GM15510 (cell line): ENCODE data around the gene POLR2F.
A peak's percentile ranks its signal among the peaks of the same experiment; 100 is the strongest.

Experiments
- POLR2A ChIP-seq: IDR thresholded peaks from 3 replicates; pipeline ENCODE4 v1.6.1; 2011; ENCODE audit warnings: borderline replicate concordance; ENCODE audit not compliant: insufficient read length; ENCODE audit errors: extremely low read depth

Gene POLR2F

DNA sequence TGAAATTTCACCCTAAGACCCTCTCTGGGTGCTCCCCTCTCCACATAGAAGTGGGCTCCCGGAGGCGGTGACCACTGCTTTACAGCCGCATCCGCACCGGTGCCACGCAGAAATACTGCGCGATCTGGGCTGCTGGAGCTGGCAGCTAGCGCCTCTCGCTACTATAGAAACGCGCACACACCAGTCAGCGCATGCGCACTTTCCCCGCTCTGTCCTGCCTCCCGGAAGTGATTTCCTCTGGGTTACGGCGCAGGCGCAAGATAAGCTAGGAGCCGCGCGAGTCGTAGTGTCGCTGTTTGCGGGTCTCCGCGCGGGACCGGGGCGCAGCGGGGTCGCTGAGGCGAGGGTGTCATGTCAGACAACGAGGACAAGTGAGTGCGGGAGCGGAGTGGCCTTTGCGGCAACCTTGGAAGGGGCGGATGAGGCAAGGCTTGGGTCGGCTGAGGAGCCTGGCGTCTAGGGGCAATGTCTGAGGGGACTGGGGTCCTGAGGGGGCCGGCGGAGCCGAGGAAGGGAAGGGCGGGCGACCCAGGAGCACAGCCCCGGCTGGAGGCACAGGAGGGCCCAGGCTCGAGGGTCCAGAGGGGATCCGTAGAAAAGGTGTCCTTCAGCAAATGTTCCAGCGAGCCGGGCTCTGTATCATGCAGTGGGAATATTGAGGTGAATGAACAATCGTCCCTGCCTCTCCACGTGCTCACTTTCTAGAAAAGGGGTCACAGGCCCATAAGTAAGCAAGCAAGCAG, at the start of gene POLR2F, which contains the start of gene C22orf23:
TSS of gene POLR2F (plus strand) at position 263 of the 743 bp plus-strand sequence. CDS start at position 352, 89 bp downstream.
TSS of gene C22orf23 (minus strand) at position 165 of the 743 bp plus-strand sequence. CDS start 452 bp downstream, outside the sequence.
- TF ChIP-seq POLR2A, result peak; percentile 95

DNA sequence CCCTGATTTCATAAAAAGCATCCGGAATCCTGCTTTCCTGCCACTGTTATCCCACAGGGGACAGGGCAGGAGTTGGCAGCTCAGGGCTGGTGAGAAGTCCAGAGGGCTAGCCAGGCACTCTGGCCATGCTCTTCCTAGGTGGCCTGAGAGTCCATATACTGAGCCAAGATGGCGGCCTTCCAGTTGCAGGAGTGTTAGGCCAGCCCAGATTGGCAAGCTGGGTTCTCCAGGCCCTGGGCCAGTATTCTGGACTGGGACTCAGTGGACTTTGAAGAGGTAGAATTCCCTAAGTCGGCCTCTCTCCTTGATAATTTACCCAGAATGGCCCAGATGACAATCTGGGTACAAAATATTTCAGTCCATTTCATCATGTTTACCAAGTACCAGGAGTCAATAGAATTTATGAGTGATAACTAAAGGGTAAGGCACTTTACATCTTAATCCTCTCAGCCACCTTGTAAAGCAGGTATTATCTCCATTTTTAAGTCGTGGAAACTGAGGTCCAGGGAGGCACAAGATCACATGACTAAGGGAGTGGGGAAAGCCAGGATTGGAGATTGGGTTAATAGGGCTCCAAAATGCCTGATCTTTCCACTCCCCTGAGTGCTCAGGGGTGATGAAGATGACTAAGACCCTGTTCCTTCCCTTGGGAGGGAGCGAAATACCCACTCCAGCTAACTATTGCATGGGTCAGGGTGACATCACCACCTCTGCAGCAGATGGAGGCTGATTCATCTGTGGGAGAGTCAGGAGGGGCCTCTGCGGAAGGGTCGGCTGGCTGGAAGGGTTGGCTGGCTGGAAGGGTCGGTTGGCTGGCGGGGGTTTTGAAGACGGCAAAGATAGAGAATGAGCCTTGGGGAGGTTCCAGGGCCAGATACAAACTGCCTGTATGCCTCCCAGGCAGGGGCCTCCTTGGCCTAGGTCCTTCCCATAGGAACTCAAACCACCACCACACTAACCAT, 48.6 kb upstream of the POLR2F start:
- TF ChIP-seq POLR2A, result no peak

DNA sequence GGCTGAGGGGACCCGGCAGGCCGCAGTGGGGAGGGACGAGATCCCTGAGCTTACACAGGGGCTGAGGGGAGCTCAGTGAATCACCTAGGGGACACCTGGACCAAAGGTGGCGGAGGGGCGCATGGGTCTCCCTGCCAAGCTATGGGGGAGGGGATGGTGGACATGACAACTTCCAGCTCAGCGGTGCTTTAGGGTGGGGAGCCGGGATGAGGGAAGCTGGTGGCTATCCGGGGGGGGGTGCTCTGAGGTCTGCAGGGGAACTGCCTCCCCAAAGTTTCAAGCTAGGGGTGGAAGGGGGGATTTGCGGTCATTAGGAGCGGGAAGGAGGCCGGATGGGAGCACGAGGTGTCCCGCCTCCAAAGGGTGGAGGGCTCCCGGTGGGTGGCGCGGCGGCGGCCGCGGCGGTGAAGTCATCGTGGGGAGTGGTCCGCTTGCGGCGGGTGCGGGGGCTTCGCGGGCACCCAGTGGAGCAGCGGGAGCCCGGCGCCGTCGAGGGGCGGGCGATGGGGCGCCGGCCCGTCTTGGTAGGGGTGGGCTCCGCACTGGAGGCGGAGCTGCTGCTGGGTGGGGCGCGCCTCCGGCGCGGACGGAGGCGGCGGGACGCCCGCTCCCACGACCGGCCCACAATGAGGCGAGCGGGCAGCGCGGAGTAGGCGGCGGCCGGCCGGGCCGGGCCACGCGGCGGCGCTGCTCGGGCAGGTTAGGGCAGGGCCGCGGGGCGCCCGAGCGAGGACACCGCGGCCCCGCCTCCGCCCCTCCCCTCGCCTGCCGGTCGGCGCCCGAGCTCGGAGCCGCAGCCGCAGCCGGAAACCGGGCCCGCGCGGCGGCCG, 47.8 kb upstream of the POLR2F start, which contains the start of gene MICALL1:
TSS of gene MICALL1 (plus strand) at position 764 of the 830 bp plus-strand sequence. CDS start 126 bp downstream, outside the sequence.
- TF ChIP-seq POLR2A, result no peak

DNA sequence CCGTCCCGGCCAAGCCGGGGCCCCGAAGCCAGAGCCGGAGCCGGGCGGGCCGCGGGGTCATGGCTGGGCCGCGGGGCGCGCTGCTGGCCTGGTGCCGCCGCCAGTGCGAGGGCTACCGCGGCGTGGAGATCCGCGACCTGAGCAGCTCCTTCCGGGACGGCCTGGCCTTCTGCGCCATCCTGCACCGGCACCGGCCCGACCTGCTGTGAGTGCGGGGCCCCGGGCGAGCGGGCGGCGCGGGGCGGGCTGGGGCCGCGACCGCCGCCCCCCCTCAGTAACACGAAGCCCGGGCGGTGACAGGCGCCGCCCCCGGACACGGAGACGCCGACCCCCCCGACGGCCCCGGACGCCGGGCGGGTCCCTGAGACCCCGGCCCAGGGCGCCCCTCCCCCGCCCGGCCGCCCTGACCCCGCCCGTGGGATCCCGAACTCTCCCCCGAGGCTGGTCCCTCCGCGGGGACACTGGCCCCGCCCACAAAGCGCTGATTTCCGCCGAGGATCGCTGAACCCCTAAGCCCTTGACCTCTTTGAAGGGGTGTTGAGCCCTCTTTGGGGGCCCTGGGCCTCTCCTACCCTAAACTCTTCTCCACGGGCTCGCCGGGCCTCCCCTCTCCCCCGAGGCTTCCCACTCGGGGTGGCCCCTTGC, 47.0 kb upstream of the POLR2F start:
- TF ChIP-seq POLR2A, result peak; percentile 54

DNA sequence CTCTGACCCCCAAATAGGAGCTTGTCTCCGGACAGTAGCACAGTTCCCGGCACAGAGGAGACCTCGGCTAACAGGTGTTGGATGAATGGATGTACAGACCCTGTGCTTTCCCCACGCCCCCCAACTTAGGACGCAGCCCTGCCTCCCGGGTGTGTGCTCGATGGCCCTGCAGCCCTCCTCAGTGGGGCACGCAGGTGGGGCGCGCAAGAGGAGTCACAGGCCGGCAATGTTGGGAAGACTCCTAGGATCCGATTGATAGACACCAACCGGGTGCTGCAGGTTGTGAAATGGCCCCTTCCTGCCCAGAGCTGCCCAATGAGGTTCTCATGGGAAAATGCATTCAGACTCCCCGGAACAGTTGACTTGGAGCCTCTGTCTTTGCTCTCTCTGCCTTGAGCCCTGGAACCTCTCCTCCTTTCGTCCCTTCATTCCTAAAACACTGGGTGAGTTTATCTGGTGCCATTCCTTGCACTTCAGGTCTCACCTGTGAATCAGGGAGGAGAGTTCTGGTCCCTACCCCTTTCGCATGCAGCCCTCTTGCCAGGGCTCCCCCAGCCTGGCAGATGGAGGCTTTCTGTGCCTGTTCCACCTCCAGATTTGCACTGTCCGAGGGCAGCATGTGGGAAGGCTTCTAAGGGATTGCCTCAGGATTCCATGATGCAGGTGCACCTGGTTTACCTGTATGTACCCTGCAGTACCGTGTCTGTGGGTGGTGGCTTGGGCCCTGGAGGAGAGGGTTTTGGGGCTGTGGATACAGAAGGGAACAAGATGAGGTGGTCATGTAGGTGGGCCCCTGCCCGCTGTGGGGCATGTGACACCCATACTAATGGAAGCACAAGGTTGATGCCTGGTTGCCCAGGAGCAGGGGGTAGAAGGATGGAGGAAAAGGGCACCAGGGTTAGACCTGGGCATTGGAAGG, 46.2 kb upstream of the POLR2F start:
- no peak for TF ChIP-seq POLR2A

DNA sequence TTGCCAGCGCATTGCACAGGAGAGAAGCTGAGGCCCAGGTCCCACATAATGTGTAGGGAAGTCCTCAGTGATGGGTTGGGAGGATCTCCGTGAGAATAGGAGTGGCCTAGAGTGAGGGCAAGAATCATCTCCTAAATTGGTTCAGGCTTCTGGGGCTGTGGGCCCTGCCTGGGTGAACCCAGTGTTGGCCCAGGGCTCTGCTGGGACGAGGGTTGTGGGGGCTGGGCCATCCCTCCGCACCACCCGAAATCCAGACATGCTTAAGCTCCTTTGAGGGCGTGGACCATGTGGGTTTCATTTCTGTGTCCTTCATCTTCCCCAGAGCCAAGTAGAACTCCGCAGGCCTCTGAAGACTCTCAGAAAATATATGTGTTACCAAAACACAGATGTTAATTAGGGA, 43.7 kb upstream of the POLR2F start:
- TF ChIP-seq POLR2A, result no peak

DNA sequence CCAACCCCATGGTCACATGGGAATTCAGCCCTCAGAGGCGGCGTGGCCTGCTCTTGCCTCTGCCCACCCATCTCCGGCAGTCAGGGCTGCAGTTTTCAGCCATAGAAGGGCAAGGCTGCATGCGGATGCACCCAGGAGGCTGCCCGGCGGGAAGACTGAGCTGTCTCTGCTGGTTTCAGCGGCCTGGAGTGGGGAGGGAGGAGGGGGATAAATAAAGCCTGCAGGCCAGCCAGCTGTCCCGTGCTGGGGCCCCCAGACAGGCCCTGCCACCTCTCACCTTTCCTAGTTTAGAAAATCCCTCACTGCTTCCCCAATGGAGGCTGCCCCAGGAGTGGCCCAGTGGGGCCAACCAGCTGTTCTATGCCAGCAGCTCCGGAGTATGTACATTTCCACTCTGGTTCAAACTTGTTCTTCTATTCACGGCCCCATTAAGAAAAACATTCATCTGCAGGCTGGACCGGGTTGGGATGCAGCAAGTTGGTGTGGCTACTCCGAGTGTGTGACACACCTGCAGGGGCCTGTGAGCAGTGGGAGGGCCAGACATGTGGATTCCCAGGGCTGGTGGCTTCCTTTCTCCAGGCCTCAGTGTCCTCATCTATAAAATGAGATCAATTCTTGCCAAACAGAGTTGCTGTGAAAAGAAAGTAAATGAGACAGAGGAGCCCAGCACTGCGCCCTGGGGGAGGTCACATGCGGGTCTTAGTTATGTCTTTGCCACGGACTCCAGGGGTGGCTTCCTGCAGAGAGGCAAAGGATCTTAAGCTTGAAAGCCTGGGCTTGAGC, 42.4 kb upstream of the POLR2F start:
- no peak for TF ChIP-seq POLR2A

DNA sequence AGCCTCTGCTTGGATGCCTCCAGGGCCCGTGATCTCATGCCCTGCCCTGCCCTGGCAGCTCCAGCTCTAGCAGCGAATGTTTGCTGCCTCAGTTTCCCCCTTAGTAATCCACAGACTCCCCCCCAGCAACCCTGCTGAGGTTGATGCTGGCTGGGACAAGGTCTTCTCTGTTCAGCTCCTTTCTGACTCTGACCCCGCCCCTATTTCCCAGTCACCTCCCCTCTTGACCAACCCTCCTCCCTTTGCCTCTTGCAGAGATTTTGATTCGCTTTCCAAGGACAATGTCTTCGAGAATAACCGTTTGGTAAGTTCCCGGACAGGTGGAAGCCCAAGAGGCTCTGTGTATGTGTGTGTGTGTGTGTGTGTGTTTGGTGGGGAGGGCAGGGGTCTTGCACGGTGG, 41.8 kb upstream of the POLR2F start:
- no peak for TF ChIP-seq POLR2A

DNA sequence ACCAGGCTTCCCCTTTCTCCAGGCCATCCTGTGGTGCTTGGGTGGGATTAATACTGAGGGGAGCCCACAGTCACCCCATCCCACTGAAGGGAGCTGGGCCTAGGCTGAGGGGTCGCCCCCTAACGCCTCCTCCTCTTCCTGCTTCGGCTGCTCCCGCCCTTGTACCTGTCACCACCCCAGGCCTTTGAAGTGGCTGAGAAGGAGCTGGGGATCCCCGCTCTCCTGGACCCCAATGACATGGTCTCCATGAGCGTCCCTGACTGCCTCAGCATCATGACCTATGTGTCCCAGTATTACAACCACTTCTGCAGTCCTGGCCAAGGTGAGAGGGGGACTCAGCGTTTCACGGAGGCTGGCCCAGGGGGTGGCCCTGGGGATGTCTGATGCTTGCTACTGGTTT, 41.3 kb upstream of the POLR2F start:
- TF ChIP-seq POLR2A, result no peak

DNA sequence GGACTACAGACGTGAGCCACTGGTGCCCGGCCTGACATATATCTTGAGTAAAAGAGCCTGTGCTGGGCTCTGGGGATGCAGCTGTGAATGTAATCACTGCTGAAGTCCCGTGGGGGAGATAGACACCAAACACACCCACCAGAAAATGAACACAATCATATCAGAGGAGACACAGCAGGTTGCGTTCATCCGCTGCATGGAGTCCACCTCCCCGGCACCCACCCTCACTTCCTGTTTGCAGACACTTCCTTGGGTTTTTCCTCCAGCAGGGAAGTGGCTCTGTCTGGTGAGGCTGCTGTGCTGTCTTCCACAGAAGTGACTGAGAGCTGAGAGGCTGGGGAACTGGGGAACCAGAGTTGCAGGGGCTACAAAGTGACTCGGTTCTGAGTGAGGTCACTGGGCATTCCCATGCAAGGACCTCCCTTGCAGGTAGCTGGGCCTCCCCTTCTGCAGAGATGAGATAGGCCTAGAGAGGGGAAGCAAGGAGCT, 40.2 kb upstream of the POLR2F start:
- no peak for TF ChIP-seq POLR2A

DNA sequence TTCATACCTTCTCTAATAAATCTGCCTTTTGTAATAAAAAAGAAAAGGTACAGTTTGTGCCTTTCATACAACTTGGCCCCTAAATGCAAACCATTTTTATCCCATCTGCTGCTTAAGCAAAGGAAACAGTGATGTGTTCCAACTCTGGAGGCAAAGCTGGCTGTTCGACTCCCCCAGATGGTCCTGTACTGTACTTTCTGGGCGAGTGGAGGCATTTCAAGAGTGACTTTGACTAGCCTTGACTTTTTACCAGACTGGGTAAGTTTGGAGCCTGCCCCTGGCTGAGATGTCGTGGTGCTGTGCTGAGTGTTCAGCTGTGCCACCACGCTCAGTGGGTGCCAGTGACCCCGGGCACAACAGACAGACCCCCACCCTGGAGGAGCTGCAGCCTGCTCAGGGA, 37.2 kb upstream of the POLR2F start:
- no peak for TF ChIP-seq POLR2A

DNA sequence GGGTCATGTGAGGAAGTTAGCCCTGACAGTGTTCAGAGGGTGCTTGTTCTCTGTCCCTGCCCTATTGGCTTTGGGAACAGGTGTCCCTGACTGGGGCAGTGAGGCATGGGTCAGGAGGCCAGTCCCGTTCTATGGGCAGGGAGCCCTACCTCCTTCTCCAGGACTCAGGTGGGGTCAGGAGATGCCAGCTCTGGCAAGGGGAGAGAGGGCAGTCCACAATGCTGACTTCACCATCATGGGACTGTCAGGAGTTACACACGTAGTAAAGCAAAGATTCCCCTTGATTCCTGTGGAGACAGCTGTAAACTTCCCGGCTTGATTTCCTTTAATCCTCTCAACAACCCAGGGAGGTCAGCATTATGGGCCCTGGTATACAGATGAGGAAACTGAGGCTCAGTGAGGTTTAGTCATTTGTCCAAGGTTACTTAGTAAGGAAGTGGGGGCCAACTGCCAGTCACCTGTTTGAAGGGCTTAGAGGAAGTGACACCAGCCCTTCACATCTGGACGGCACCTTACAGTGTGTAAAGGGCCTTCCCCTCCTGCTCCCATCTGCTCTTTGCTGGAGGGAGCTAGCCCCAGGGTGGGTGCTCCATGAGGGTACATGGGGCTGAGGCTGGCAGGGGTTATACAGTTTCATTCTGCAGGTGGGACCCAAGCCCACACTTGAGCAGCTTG, 35.5 kb upstream of the POLR2F start:
- no peak for TF ChIP-seq POLR2A
